ENCODE measurements around the gene EYS. TPM values are rescaled to one million over a fixed set of nuclear protein-coding genes. Genes with fewer than 3 reads are reported as not detected.
A peak's percentile ranks its signal among the peaks of the same experiment; 100 is the strongest.

EYS gene
- total RNA-seq, 1 experiment from 2014 or later, result 1.5 TPM

DNA sequence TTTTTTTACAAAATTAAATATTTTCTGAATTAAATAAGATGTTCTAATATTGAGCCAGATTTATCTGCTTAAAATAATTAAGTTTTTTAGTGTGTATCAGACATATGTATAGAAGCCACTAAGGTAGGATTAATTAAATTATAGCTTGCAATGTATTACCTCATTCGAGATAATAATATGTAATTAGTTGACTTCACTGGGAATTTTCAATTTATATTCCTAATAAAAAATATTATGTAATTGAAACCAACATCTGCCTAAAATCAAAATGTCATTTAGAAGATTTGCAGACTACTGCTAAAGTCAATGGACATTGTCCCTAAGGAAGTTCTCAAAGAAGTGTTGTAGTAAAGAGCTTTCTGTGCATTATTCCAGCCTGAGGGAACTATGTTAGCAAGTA, 254.7 kb downstream of the EYS start:
- H3K27me3 Mint-ChIP-seq (ENCODE audit: insufficient read depth, unreplicated experiment), result no peaks in the 10 kb centered on the region
- BruUV-seq (replicated peaks), result no TSS peak
- DNase-seq (ENCODE audit: unreplicated experiment), result no peak
- POLR2A ChIA-PET, result no interaction called here
- H3K9me3 Mint-ChIP-seq (ENCODE audit: unreplicated experiment), result peaks cover 8% of the 10 kb centered on the region
- intact Hi-C loops (cut with micrococcal nuclease), result no loop called here
- TF ChIP-seq, protein P1, sequence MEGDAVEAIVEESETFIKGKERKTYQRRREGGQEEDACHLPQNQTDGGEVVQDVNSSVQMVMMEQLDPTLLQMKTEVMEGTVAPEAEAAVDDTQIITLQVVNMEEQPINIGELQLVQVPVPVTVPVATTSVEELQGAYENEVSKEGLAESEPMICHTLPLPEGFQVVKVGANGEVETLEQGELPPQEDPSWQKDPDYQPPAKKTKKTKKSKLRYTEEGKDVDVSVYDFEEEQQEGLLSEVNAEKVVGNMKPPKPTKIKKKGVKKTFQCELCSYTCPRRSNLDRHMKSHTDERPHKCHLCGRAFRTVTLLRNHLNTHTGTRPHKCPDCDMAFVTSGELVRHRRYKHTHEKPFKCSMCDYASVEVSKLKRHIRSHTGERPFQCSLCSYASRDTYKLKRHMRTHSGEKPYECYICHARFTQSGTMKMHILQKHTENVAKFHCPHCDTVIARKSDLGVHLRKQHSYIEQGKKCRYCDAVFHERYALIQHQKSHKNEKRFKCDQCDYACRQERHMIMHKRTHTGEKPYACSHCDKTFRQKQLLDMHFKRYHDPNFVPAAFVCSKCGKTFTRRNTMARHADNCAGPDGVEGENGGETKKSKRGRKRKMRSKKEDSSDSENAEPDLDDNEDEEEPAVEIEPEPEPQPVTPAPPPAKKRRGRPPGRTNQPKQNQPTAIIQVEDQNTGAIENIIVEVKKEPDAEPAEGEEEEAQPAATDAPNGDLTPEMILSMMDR (IDR thresholded peaks at IDR 0.05; ENCODE audit: unreplicated experiment), result no peak
- CTCF ChIA-PET, result no interaction called here
- no peak overlapping the region for H3K27ac Mint-ChIP-seq (ENCODE audit: low read depth, unreplicated experiment)
- peaks cover 6% of the 10 kb centered on the region for H3K4me1 Mint-ChIP-seq (ENCODE audit: insufficient read depth, unreplicated experiment)
- H3K4me3 Mint-ChIP-seq (ENCODE audit: unreplicated experiment), result no peak overlapping the region
- no peaks in the 10 kb centered on the region for H3K36me3 Mint-ChIP-seq (ENCODE audit: insufficient read depth, unreplicated experiment)

DNA sequence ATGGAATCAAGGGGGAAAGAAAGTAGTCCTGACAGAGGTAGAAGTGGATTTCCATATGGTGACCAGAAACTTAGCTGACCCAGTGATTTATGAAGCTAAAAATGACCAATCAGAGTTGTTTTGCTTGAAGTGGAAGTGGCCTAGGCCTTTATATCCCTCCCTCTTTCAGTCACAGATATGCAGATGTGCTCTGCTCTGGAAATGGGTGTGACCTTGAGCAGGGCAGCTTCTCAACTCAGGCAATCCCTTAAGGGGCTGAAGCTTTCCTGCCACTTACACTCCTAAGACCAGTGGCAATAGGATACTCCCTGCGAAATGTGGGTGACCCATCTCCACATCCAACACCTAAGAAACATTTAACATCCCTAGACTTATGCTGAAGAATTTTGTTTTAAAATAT, 256.6 kb downstream of the EYS start:
- Mint-ChIP-seq H3K36me3 (ENCODE audit: insufficient read depth, unreplicated experiment) (no peaks in the 10 kb centered on the region), H3K9me3 (ENCODE audit: unreplicated experiment) (peaks cover under 1% of the 10 kb centered on the region), H3K4me3 (ENCODE audit: unreplicated experiment) (no peak overlapping the region), H3K27ac (ENCODE audit: low read depth, unreplicated experiment) (no peak overlapping the region), H3K27me3 (ENCODE audit: insufficient read depth, unreplicated experiment) (no peaks in the 10 kb centered on the region), H3K4me1 (ENCODE audit: insufficient read depth, unreplicated experiment) (peaks cover 6% of the 10 kb centered on the region)
- TF ChIP-seq, protein P1 (IDR thresholded peaks at IDR 0.05; ENCODE audit: unreplicated experiment), result no peak
- intact Hi-C loops (cut with micrococcal nuclease), result no loop called here
- BruUV-seq (replicated peaks), result no TSS peak
- no peak for DNase-seq (ENCODE audit: unreplicated experiment)
- CTCF ChIA-PET, result no interaction called here
- POLR2A ChIA-PET, result interaction anchor here (0.7 kb wide), 1 partner anchor 140 kb away, joined by 3 read pairs; no protein-coding TSS in a partner anchor

DNA sequence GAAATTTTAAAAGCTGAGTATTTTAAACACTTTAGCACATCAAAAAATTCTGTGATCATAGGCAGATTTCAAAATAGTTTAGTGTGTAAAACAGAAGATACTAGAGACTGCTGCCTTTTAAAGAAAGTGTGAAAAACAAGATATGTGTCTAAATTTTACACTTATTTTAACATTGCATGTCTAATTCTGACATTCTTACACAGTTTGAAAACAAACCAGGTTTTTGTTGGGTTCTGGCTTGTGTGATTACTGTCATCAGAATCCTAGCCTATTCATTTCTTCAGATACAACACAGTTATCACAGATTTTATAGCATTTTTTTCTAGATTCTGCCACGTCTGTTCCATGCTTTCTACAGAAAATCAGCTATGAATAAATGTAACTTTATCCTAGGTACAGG, 257.1 kb downstream of the EYS start:
- H3K27ac Mint-ChIP-seq (ENCODE audit: low read depth, unreplicated experiment), result peak overlapping the region; percentile 14
- H3K27me3 Mint-ChIP-seq (ENCODE audit: insufficient read depth, unreplicated experiment), result no peaks in the 10 kb centered on the region
- no peaks in the 10 kb centered on the region for H3K9me3 Mint-ChIP-seq (ENCODE audit: unreplicated experiment)
- BruUV-seq (replicated peaks), result no TSS peak
- no peak overlapping the region for H3K4me3 Mint-ChIP-seq (ENCODE audit: unreplicated experiment)
- H3K36me3 Mint-ChIP-seq (ENCODE audit: insufficient read depth, unreplicated experiment), result no peaks in the 10 kb centered on the region
- no peak for DNase-seq (ENCODE audit: unreplicated experiment)
- CTCF ChIA-PET, result no interaction called here
- intact Hi-C loops (cut with micrococcal nuclease), result no loop called here
- TF ChIP-seq, protein P1 (IDR thresholded peaks at IDR 0.05; ENCODE audit: unreplicated experiment), result no peak
- POLR2A ChIA-PET, result interaction anchor here (0.7 kb wide), 1 partner anchor 140 kb away, joined by 3 read pairs; no protein-coding TSS in a partner anchor
- peaks cover 6% of the 10 kb centered on the region for H3K4me1 Mint-ChIP-seq (ENCODE audit: insufficient read depth, unreplicated experiment)

DNA sequence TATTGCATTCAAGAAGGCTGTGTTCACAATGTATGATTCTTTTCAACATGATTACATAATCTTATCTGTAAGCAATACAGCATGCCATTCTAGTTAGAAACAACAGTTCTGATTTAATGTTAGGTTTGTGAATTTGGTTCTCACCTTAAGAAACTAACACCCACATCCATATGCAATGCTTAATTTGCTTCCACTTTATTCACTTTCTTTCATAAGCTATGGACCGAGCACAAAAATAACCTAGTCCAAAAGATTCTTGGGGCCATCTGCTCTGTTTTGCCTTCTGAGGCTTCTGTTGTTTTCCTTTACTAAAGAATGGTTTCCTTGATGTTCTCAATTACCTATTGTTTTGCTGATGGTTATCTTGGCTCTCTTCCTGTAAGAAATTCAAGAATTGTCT, 258.2 kb downstream of the EYS start:
- POLR2A ChIA-PET, result interaction anchor here (0.9 kb wide), 1 partner anchor 21 kb away, joined by 3 read pairs; no protein-coding TSS in a partner anchor
- Mint-ChIP-seq H3K36me3 (ENCODE audit: insufficient read depth, unreplicated experiment) (no peaks in the 10 kb centered on the region), H3K27me3 (ENCODE audit: insufficient read depth, unreplicated experiment) (no peaks in the 10 kb centered on the region), H3K4me1 (ENCODE audit: insufficient read depth, unreplicated experiment) (peaks cover 6% of the 10 kb centered on the region), H3K27ac (ENCODE audit: low read depth, unreplicated experiment) (no peak overlapping the region), H3K4me3 (ENCODE audit: unreplicated experiment) (no peak overlapping the region), H3K9me3 (ENCODE audit: unreplicated experiment) (no peaks in the 10 kb centered on the region)
- BruUV-seq (replicated peaks), result no TSS peak
- no peak for DNase-seq (ENCODE audit: unreplicated experiment)
- intact Hi-C loops (cut with micrococcal nuclease), result no loop called here
- CTCF ChIA-PET, result interaction anchor here (0.7 kb wide), 1 partner anchor 571 kb away, joined by 3 read pairs; no protein-coding TSS in a partner anchor
- TF ChIP-seq, protein P1 (IDR thresholded peaks at IDR 0.05; ENCODE audit: unreplicated experiment), result no peak

Measured in MCF 10A (cell line).